Measurements from ENCODE around the gene IQSEC1.
A peak's percentile ranks its signal among the peaks of the same experiment; 100 is the strongest.

IQSEC1 gene

GRCh38 chr3:12920967-12921366 lies 152.3 kb downstream of the IQSEC1 start:
- Mint-ChIP-seq H3K9me3 (no peaks in the 10 kb centered on the region), H3K27ac (no peak overlapping the region), H3K4me1 (peaks cover 48% of the 10 kb centered on the region), H3K36me3 (peaks cover 86% of the 10 kb centered on the region), H3K4me3 (no peak overlapping the region)
- DNase-seq (ENCODE audit: low spot score in 2 of 2) (no peak), ATAC-seq (no peak)

GRCh38 chr3:12919205-12919604 lies 154.0 kb downstream of the IQSEC1 start:
- Mint-ChIP-seq H3K9me3 (no peaks in the 10 kb centered on the region), H3K4me1 (peaks cover 45% of the 10 kb centered on the region), H3K36me3 (peaks cover 83% of the 10 kb centered on the region), H3K4me3 (no peak overlapping the region), H3K27ac (peak overlapping the region; percentile 29)
- ATAC-seq (no peak), DNase-seq (ENCODE audit: low spot score in 2 of 2) (no peak)

GRCh38 chr3:12918231-12918630 lies 155.0 kb downstream of the IQSEC1 start:
- H3K36me3 Mint-ChIP-seq = peaks cover 87% of the 10 kb centered on the region
- H3K9me3 Mint-ChIP-seq = no peaks in the 10 kb centered on the region
- no peak for ATAC-seq
- H3K4me3 Mint-ChIP-seq = no peak overlapping the region
- peaks cover 48% of the 10 kb centered on the region for H3K4me1 Mint-ChIP-seq
- no peak for DNase-seq (ENCODE audit: low spot score in 2 of 2)
- no peak overlapping the region for H3K27ac Mint-ChIP-seq

DNA sequence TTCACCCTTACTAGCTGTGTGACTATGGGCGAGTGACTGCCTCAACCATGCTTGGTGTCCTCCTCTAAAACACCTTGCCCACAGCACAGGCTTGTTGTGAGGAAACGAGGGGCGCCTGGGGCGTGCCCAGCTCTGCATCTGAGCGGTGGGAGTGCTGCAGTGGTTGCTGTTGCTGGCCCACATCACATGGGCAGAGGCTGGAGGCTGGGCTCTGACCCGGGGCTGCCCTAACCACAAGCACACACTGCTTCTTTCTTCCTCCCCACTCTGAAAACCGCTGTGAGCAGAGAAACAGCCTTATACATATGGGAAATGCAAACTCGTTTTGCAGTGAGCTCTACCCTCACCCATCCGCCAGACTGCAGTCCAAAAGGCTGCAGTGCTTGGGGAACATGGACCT lies 157.1 kb downstream of the IQSEC1 start:
- H3K36me3 Mint-ChIP-seq = peaks cover 89% of the 10 kb centered on the region
- DNase-seq (ENCODE audit: low spot score in 2 of 2) (peak; percentile 11 to 76), ATAC-seq (peak; percentile 90)
- H3K4me1 Mint-ChIP-seq = peaks cover 36% of the 10 kb centered on the region
- peak overlapping the region; percentile 58 for H3K27ac Mint-ChIP-seq
- H3K9me3 Mint-ChIP-seq = no peaks in the 10 kb centered on the region
- H3K4me3 Mint-ChIP-seq = peak overlapping the region; percentile 27

- ATAC-seq = no peak
- no peaks in the 10 kb centered on the region for H3K9me3 Mint-ChIP-seq
- no peak for DNase-seq (ENCODE audit: low spot score in 2 of 2)
- H3K36me3 Mint-ChIP-seq = peaks cover 86% of the 10 kb centered on the region
- peak overlapping the region; percentile 91 for H3K27ac Mint-ChIP-seq
- peaks cover 36% of the 10 kb centered on the region for H3K4me1 Mint-ChIP-seq
- H3K4me3 Mint-ChIP-seq = no peak overlapping the region
Measured at GRCh38 chr3:12914088-12914487, 159.1 kb downstream of the IQSEC1 start.

DNA sequence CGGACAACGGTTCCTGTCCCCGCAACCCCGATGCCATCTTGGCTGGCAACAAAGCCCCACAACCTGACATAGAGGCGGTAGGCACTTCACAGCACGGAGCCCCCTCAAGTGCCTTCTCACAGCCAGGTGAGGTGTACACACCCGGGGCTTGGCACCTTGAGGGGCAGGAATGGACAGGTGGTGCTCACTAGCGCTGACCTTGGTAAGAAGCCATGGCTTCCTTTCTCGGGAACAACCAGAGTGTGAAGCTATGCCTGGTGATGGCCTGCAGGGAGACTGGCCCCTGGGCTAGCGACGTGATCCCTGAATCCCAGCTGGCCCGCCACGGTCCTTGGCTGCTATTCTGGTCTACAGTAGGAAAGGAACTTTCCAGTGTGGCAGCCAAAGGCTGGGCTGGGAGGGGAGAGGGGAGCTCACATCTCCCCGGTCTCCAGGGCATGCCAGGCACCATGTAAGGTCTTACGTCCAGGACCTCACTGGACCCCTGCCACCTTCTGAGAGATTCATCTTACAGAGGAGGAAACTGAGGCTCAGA lies 161.3 kb downstream of the IQSEC1 start:
- Mint-ChIP-seq H3K4me1 (peaks cover 25% of the 10 kb centered on the region), H3K27ac (peak overlapping the region; percentile 45), H3K4me3 (no peak overlapping the region), H3K9me3 (no peaks in the 10 kb centered on the region), H3K36me3 (peaks cover 87% of the 10 kb centered on the region)
- ATAC-seq (no peak), DNase-seq (ENCODE audit: low spot score in 2 of 2) (no peak)

- Mint-ChIP-seq H3K36me3 (peaks cover 89% of the 10 kb centered on the region), H3K4me3 (no peak overlapping the region), H3K27ac (no peak overlapping the region)
Measured at GRCh38 chr3:12910356-12911099, 162.7 kb downstream of the IQSEC1 start.

DNA sequence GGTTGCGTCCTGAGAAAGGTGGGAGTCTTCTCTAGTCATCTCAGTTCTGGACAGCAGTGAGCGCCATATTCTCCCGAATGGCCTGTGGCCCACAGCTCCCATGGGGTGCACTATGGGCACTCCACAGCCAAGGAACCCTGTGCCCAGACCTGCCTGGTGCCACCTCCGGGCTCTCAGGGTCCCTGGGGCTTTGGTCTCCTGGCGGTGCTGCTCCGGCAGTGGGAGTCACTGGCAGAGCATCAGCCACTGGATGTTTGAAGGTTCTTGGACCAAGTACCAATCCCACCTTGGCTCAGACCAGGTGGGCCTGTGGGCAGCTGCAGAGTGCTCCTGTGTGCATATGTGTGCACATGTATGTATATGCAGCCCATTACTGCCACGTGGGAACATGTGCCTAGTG lies 163.5 kb downstream of the IQSEC1 start:
- no peak for DNase-seq (ENCODE audit: low spot score in 2 of 2)
- Mint-ChIP-seq H3K4me1 (peaks cover 8% of the 10 kb centered on the region), H3K27ac (peak overlapping the region; percentile 75), H3K36me3 (peaks cover 96% of the 10 kb centered on the region), H3K4me3 (no peak overlapping the region), H3K9me3 (no peaks in the 10 kb centered on the region)
- no peak for ATAC-seq

More at GRCh38 chr3:12910356-12911099, 162.7 kb downstream of the IQSEC1 start:
- Mint-ChIP-seq H3K4me1 (peaks cover 11% of the 10 kb centered on the region), H3K9me3 (no peaks in the 10 kb centered on the region)
- no peak for DNase-seq (ENCODE audit: low spot score in 2 of 2)
- ATAC-seq = no peak

DNA sequence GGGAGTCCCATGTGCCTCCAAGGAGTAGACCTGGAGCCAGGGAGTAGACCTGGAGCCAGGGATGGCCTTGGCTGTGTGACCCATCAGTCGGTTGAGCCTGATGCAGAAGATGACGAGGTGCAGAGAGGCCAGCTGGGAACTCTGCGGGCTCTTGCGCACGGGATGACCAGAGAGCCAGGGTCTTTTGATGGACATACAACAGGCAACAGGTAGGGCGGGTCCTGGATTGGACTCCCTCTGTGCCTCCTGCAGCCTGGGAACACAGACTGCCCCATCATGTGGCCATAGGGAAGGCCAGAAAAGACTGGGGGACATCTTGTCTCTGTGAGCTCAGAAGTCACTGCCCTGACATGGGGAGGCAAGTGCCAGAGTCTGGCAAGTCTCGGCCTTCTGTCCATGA lies 164.4 kb downstream of the IQSEC1 start:
- Mint-ChIP-seq H3K9me3 (no peaks in the 10 kb centered on the region), H3K36me3 (peaks cover 89% of the 10 kb centered on the region), H3K4me1 (no peaks in the 10 kb centered on the region), H3K4me3 (no peak overlapping the region), H3K27ac (peak overlapping the region; percentile 75)
- ATAC-seq (no peak), DNase-seq (ENCODE audit: low spot score in 2 of 2) (no peak)

GRCh38 chr3:12908136-12908730 lies 165.0 kb downstream of the IQSEC1 start:
- no peaks in the 10 kb centered on the region for H3K4me1 Mint-ChIP-seq
- H3K36me3 Mint-ChIP-seq = peaks cover 89% of the 10 kb centered on the region
- H3K4me3 Mint-ChIP-seq = no peak overlapping the region
- H3K9me3 Mint-ChIP-seq = no peaks in the 10 kb centered on the region
- DNase-seq (ENCODE audit: low spot score in 2 of 2) = no peak
- no peak for ATAC-seq
- H3K27ac Mint-ChIP-seq = peak overlapping the region; percentile 75

DNA sequence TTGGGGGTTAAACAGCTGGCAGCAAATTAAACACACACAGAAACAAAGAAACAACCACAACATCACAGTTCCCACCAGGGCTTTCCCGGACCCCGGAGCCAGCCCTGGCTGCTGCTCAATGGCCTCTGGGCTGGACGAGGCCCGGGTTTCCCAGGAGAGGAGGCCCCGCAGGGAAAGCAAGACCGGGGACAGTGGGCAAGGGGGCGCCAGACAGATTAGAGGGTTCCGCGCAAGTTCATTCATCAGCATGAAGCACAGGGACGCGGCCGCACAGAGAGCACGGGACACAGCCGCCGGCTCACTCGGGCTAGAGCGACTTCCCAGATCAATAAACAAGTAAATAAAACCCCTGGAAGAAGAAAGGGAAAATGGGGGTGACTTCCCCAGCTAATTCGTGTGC lies 165.5 kb downstream of the IQSEC1 start:
- Mint-ChIP-seq H3K9me3 (no peaks in the 10 kb centered on the region), H3K4me1 (no peaks in the 10 kb centered on the region), H3K4me3 (no peak overlapping the region), H3K27ac (peak overlapping the region; percentile 75), H3K36me3 (peaks cover 89% of the 10 kb centered on the region)
- ATAC-seq (no peak), DNase-seq (ENCODE audit: low spot score in 2 of 2) (no peak)

GRCh38 chr3:12907296-12907695 lies 165.9 kb downstream of the IQSEC1 start:
- Mint-ChIP-seq H3K4me3 (no peak overlapping the region), H3K36me3 (peaks cover 89% of the 10 kb centered on the region), H3K9me3 (no peaks in the 10 kb centered on the region), H3K27ac (peak overlapping the region; percentile 75), H3K4me1 (no peaks in the 10 kb centered on the region)
- ATAC-seq (no peak), DNase-seq (ENCODE audit: low spot score in 2 of 2) (no peak)

DNA sequence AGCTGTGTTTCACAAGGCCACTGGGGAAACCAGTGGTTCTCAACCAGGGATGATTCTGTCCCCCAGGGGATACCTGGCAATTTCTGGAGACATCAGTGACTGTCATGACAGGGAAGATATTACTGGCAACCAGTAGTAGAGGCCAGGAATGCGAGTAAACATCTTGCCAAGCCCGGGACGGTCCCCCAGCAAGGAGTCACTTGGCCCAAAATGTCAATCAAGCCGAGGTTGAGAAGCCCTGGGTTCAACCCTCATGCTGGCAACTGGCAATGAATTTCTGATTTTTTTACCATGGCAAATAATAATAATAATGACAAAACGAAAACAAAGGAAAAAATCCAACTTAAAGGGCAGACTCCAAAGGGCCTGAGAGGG lies 166.3 kb downstream of the IQSEC1 start:
- DNase-seq (ENCODE audit: low spot score in 2 of 2) = no peak
- Mint-ChIP-seq H3K9me3 (no peaks in the 10 kb centered on the region), H3K4me1 (no peaks in the 10 kb centered on the region), H3K27ac (no peak overlapping the region), H3K4me3 (no peak overlapping the region), H3K36me3 (peaks cover 89% of the 10 kb centered on the region)
- ATAC-seq = no peak

GRCh38 chr3:12906141-12906915 lies 166.9 kb downstream of the IQSEC1 start:
- Mint-ChIP-seq H3K9me3 (no peaks in the 10 kb centered on the region), H3K36me3 (peaks cover 89% of the 10 kb centered on the region), H3K4me1 (no peaks in the 10 kb centered on the region), H3K4me3 (no peak overlapping the region), H3K27ac (no peak overlapping the region)
- no peak for DNase-seq (ENCODE audit: low spot score in 2 of 2)
- no peak for ATAC-seq

- ATAC-seq (no peak), DNase-seq (ENCODE audit: low spot score in 2 of 2) (no peak)
- H3K9me3 Mint-ChIP-seq = no peaks in the 10 kb centered on the region
- no peaks in the 10 kb centered on the region for H3K4me1 Mint-ChIP-seq
- H3K4me3 Mint-ChIP-seq = no peak overlapping the region
- H3K27ac Mint-ChIP-seq = peak overlapping the region; percentile 56
- peaks cover 89% of the 10 kb centered on the region for H3K36me3 Mint-ChIP-seq
Measured at GRCh38 chr3:12905316-12906071, 167.7 kb downstream of the IQSEC1 start.
